Endothelial cell of umbilical vein (primary cell): ENCODE measurements around the gene TROAP.

Source experiments
- CTCF ChIP-seq, 2 donors: IDR thresholded peaks; 1 replicate in 1 of 2; 2 replicates in 1 of 2; pipeline ENCODE4 v1.5.1; 2011; ENCODE audit warnings: low read length in 2 of 2, mild to moderate bottlenecking in 2 of 2, moderate library complexity in 2 of 2, control low read depth in 1 of 2, inconsistent platforms in 1 of 2, low read depth in 1 of 2; ENCODE audit not compliant: insufficient read depth in 1 of 2; ENCODE audit errors: extremely low read depth in 1 of 2
- EZH2 ChIP-seq: IDR thresholded peaks from 2 replicates; pipeline ENCODE4 v1.6.1; 2012; ENCODE audit warnings: borderline replicate concordance, low read depth, mild to moderate bottlenecking, moderate library complexity, low read length, inconsistent platforms; ENCODE audit not compliant: severe bottlenecking
- FOS ChIP-seq: IDR thresholded peaks from 2 replicates; pipeline ENCODE4 v1.6.1; 2011; ENCODE audit warnings: mild to moderate bottlenecking, low read length, moderate library complexity, borderline replicate concordance; ENCODE audit not compliant: insufficient read depth
- GATA2 ChIP-seq: IDR thresholded peaks from 2 replicates; pipeline ENCODE4 v1.7.0; 2011; ENCODE audit warnings: low read depth, mild to moderate bottlenecking, moderate library complexity, mixed read lengths, low read length; ENCODE audit not compliant: insufficient read length, insufficient read depth
- JUN ChIP-seq: IDR thresholded peaks from 2 replicates; pipeline ENCODE4 v1.6.1; 2011; ENCODE audit warnings: borderline replicate concordance, low read depth; ENCODE audit not compliant: insufficient read length, insufficient read depth
- MAX ChIP-seq: IDR thresholded peaks from 2 replicates; pipeline ENCODE4 v1.6.1; 2011; ENCODE audit not compliant: insufficient read depth, insufficient read length
- MYC ChIP-seq: IDR thresholded peaks from one replicate; pipeline ENCODE4 v1.6.1; 2011; ENCODE audit warnings: mild to moderate bottlenecking, low read depth, low read length
- POLR2A ChIP-seq: IDR thresholded peaks from 2 replicates; pipeline ENCODE4 v1.6.1; 2012; ENCODE audit warnings: low read depth, mild to moderate bottlenecking, control low read depth, low read length
- POLR2AphosphoS5 ChIP-seq: IDR thresholded peaks from 2 replicates; pipeline ENCODE4 v1.6.1; 2012; ENCODE audit warnings: low read depth, mild to moderate bottlenecking, control low read depth, low read length, moderate library complexity; ENCODE audit not compliant: insufficient read depth

GRCh38 chr12:49340095-49340870, 17.2 kb downstream of the TROAP start:
- TF ChIP-seq EZH2 (no peak), CTCF (IDR thresholded peaks at IDR 0.05; ENCODE audit: extremely low read depth in 1 of 2, insufficient read depth in 1 of 2, low read depth in 1 of 2, low read length in 2 of 2) (no peak), POLR2A (no peak), MAX (no peak), POLR2AphosphoS5 (no peak), GATA2 (no peak), FOS (no peak), MYC (no peak), JUN (no peak)
